Heart right ventricle (tissue), 16 donors: ENCODE data around the gene TDG. TPM values are rescaled to one million over a fixed set of nuclear protein-coding genes. Genes with fewer than 3 reads are reported as not detected.

ENCODE experiments used
- ATAC-seq, 8 donors: fragments of 200-7000 bp; cut with Tn5 transposase; one replicate each; pipeline ENCODE4 v1.9.1; 2020; ENCODE audit warnings: mild to moderate bottlenecking in 8 of 8, moderate library complexity in 8 of 8, moderate number of reproducible peaks in 1 of 8
- DNase-seq, 2 donors: peaks; one replicate each; pipeline ENCODE4 v3.0.0-alpha.2; 2020
- H3K27ac ChIP-seq, 10 donors: fragments of 200-600 bp; sonication (generic) in 2 of 10; one replicate each; pipeline versions ENCODE4 v1.5.0 to v1.8.0; 2020 to 2022; ENCODE audit warnings: mild to moderate bottlenecking in 3 of 10
- H3K27me3 ChIP-seq, 7 donors: fragments of 200-600 bp; one replicate each; pipeline ENCODE4 v1.8.0; 2021 to 2022; ENCODE audit warnings: mild to moderate bottlenecking in 2 of 7
- H3K36me3 ChIP-seq, 9 donors: fragments of 200-600 bp; sonication (generic) in 1 of 9; one replicate each; pipeline versions ENCODE4 v1.5.0 to v1.8.0; 2020 to 2022; ENCODE audit warnings: mild to moderate bottlenecking in 2 of 9
- H3K4me1 ChIP-seq, 9 donors: fragments of 200-600 bp; sonication (generic) in 1 of 9; one replicate each; pipeline versions ENCODE4 v1.5.0 to v1.8.0; 2020 to 2022; ENCODE audit warnings: mild to moderate bottlenecking in 4 of 9
- H3K4me3 ChIP-seq, 10 donors: fragments of 200-600 bp; sonication (generic) in 2 of 10; one replicate each; pipeline versions ENCODE4 v1.5.0 to v1.8.0; 2020 to 2022; ENCODE audit warnings: mild to moderate bottlenecking in 7 of 10, moderate library complexity in 2 of 10
- H3K9me3 ChIP-seq, 11 donors: fragments of 200-600 bp in 10 of 11; sonication (generic) in 2 of 11; one replicate each; pipeline versions ENCODE4 v1.5.0 to v1.8.0; 2013 to 2022; ENCODE audit warnings: mild to moderate bottlenecking in 2 of 11, control low read depth in 1 of 11, moderate library complexity in 1 of 11
- WGBS, 2 donors: extraction: QIAGEN DNeasy Blood & Tissue Kit; methylation state at CpG; one replicate each; pipeline ENCODE4 v1.1.7; 2013; ENCODE audit warnings: inconsistent platforms in 1 of 2; 5-methylcytosine and 5-hydroxymethylcytosine counted together
- intact Hi-C, 10 donors: fragments of 100-400 bp; cut with DNase I; formaldehyde crosslinking; loops; one replicate each; pipeline versions ENCODE4 v1.11.1 to v1.14.2; 2022
- polyA plus RNA-seq, 2 donors: library from polyadenylated mRNA; stranded (reverse); fragments of 200-250 nt; gene quantifications; one replicate each; pipeline ENCODE4 v1.2.3, GENCODE V29; 2013
- total RNA-seq, 10 donors: library from RNA; stranded (reverse); fragmentation: NEBNext Ultra II Directional in 3 of 10; extraction: Animal tissue kit (Norgen Biotek cat#: 25700) in 3 of 10; gene quantifications; one replicate each; pipeline versions ENCODE4 v1.2.1 to v1.2.4, GENCODE V29; 2021 to 2023
- TF ChIP-seq, protein P1 (sequence below), 9 donors: fragments of 200-600 bp; sonication (generic) in 2 of 9; IDR thresholded peaks; one replicate each; pipeline versions ENCODE4 v1.5.0 to v1.8.0; 2021 to 2022; ENCODE audit warnings: antibody characterized with exemption in 9 of 9, mild to moderate bottlenecking in 5 of 9, moderate library complexity in 1 of 9
- donor health status: Arrhythmogenic right ventricular cardiomyopathy.
- donor health status: ischemic (EF 13 %, LVEDD 7.1; RV severe dilation, severe dysfunction).
- donor health status: healthy with polysubstance abuse.
- donor health status: DM: no; HTN: yes; CAD: no.
- donor health status: DM: no; HTN: no; CAD: no.
- donor health status: ischemic (EF 25% LVEDD 6.9; RV normal size, moderate dysfunction).
- donor health status: ischemic (EF 25% LVEDD 5.7; RV mildly dilated, moderate dysfunction).
- donor health status: healthy.
- donor health status: DM: yes; HTN: yes; CAD: no.
- donor health status: Ischemic cardiomyopathy.
- donor health status: ischemic (EF 35%, LVEDD 5.7; RV mildly dilated, moderate dysfunction).
- donor health status: nonischemic (EF 11% LVEDD 7.7; RV severe dilation, severe dysfunction).
- donor health status: DM: yes; HTN: yes; CAD: no.
- donor health status: PGD.
- donor health status: ischemic (EF 29% LVEDD 5.4; RV normal size, mild dysfunction).
- donor health status: nonischemic (EF 23%, LVEDD 6.1; RV moderate dilation, normal function).

TDG gene
- total and polyA plus RNA-seq, 12 donors: 8.7 to 17.4 (median 11.7) TPM

GRCh38 chr12:103947871-103948555 lies 17.7 kb upstream of the TDG start:
- Histone ChIP-seq H3K27me3 (no peaks in the 10 kb centered on the region), H3K27ac (no peak overlapping the region), H3K9me3 (no peaks in the 10 kb centered on the region), H3K4me3 (no peak overlapping the region), H3K36me3 (peaks cover 7 to 100% (median 100%) of the 10 kb centered on the region in 9 donors), H3K4me1 (no peaks in the 10 kb centered on the region)
- ATAC-seq (no peak), DNase-seq (no peak)
- TF ChIP-seq, protein P1, sequence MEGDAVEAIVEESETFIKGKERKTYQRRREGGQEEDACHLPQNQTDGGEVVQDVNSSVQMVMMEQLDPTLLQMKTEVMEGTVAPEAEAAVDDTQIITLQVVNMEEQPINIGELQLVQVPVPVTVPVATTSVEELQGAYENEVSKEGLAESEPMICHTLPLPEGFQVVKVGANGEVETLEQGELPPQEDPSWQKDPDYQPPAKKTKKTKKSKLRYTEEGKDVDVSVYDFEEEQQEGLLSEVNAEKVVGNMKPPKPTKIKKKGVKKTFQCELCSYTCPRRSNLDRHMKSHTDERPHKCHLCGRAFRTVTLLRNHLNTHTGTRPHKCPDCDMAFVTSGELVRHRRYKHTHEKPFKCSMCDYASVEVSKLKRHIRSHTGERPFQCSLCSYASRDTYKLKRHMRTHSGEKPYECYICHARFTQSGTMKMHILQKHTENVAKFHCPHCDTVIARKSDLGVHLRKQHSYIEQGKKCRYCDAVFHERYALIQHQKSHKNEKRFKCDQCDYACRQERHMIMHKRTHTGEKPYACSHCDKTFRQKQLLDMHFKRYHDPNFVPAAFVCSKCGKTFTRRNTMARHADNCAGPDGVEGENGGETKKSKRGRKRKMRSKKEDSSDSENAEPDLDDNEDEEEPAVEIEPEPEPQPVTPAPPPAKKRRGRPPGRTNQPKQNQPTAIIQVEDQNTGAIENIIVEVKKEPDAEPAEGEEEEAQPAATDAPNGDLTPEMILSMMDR (IDR thresholded peaks at IDR 0.05): no peak
- WGBS, 2 donors: 90 to 95% methylated on average over 7 of the region's 7 CpGs
- intact Hi-C loops: loop anchor here in 2 of 10 donors (10.0 kb wide), 2 partner anchors 147 to 157 kb away; no protein-coding TSS in a partner anchor

GRCh38 chr12:103948746-103949406 lies 16.8 kb upstream of the TDG start:
- ATAC-seq (no peak), DNase-seq (no peak)
- intact Hi-C loops: loop anchor here in 2 of 10 donors (10.0 kb wide), 2 partner anchors 146 to 156 kb away; no protein-coding TSS in a partner anchor
- H3K9me3 ChIP-seq: no peaks in the 10 kb centered on the region
- H3K4me1 ChIP-seq: peaks cover 0 to 4% (median 0%) of the 10 kb centered on the region in 9 donors
- 79 to 83% methylated on average over 13 of the region's 13 CpGs for WGBS, 2 donors
- H3K4me3 ChIP-seq: no peak overlapping the region
- H3K27me3 ChIP-seq: no peaks in the 10 kb centered on the region
- no peak overlapping the region for H3K27ac ChIP-seq
- peaks cover 3 to 100% (median 98%) of the 10 kb centered on the region in 9 donors for H3K36me3 ChIP-seq
- TF ChIP-seq, protein P1 (IDR thresholded peaks at IDR 0.05): no peak

DNA sequence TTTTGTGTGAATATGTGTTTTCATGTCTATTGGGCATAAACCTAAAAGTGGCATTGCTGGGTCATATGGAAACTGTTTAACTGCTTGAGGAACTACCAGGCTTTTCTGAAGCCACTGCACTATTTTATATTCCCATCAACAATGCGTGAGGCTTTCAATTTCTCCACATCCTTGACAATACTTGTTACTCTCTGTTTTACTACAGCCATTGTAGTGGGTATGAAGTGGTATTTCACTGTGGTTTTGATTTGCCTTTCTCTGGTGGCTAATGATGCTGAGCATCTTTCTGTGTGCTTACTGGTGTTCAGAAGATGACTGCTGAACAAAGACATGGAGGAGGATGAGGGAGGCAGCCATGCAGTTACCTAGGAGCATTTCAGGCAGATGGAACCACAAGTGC lies 13.2 kb upstream of the TDG start:
- intact Hi-C loops: loop anchor here in 3 of 10 donors (10.0 kb wide), 2 partner anchors 142 to 152 kb away; no protein-coding TSS in a partner anchor
- H3K4me3 ChIP-seq: no peak overlapping the region
- no peak for DNase-seq
- H3K27ac ChIP-seq: no peak overlapping the region
- TF ChIP-seq, protein P1 (IDR thresholded peaks at IDR 0.05): no peak
- H3K27me3 ChIP-seq: no peaks in the 10 kb centered on the region
- 37 to 40% methylated on average over 1 of the region's 1 CpG for WGBS, 2 donors
- no peaks in the 10 kb centered on the region for H3K9me3 ChIP-seq
- ATAC-seq: no peak
- H3K4me1 ChIP-seq: peaks cover 3 to 26% (median 20%) of the 10 kb centered on the region in 9 donors
- H3K36me3 ChIP-seq: peaks cover 0 to 79% (median 62%) of the 10 kb centered on the region in 9 donors

DNA sequence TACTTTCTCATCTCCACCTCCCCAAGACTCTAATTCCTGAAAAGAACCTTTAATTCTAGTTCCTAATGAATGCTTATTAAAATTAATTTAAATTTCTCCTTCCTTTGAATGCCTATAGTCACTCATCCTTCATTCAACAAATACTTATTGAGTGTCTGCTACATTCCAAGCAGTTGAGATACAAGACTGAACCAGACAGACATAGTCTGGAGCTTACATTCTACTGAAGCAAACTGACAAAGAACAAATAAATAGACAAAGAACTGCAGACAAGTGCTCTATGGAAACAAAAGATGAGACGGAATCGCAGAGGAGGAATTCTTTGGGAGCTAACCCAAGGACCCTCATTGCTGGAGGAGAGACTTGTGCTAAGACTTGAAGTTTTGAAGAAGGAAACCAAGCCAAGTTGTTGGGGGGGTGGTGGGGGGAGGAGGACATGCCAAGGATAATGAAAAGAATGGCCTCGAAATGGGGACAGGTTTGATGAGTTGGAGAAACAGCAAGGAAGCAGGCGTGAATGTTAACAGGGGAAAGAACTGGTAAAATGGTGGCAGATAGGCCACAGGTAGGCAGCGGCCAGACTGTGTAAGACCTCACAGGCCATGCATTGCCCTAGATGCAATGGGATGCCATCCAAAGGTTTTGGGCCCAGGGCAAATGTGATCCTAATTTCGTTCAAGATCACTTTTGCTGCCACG lies 9.7 kb upstream of the TDG start:
- no peaks in the 10 kb centered on the region for H3K27me3 ChIP-seq
- peaks cover 0 to 44% (median 28%) of the 10 kb centered on the region in 9 donors for H3K36me3 ChIP-seq
- intact Hi-C loops: loop anchor here in 5 of 10 donors (1.0 to 10.0 kb wide), 6 partner anchors 13 to 149 kb away; partner anchors contain the start of genes HSP90B1 (in 2 of the 5) and HCFC2 (in 1 of the 5)
- H3K4me1 ChIP-seq: peaks cover 3 to 36% (median 21%) of the 10 kb centered on the region in 9 donors
- H3K27ac ChIP-seq: peak overlapping the region; percentile 86 to 97 (median 95)
- ATAC-seq: peak in 4 of 8 donors; percentile 2 to 42 (median 7)
- DNase-seq: no peak
- WGBS, 2 donors: 19 to 23% methylated on average over 7 of the region's 7 CpGs
- H3K9me3 ChIP-seq: no peaks in the 10 kb centered on the region
- peak overlapping the region; percentile 68 to 97 (median 88) for H3K4me3 ChIP-seq
- TF ChIP-seq, protein P1 (IDR thresholded peaks at IDR 0.05): no peak
